Neural cell (in vitro differentiated cells): Measurements from ENCODE around the gene NRG2.

Experiments used
- CTCF ChIP-seq: fragments of 450-650 bp; IDR thresholded peaks from 2 replicates; pipeline ENCODE4 v1.5.1; 2014; ENCODE audit warnings: antibody characterized with exemption, mild to moderate bottlenecking, moderate library complexity; ENCODE audit not compliant: poor library complexity, severe bottlenecking
- EZH2 ChIP-seq: fragments of 200-600, 300-800 bp; shearing (Covaris generic), sonication (generic); IDR thresholded peaks from 2 replicates; pipeline ENCODE4 v1.6.1; 2014; ENCODE audit warnings: antibody characterized with exemption, low read length, borderline replicate concordance, mild to moderate bottlenecking; ENCODE audit not compliant: insufficient read depth, poor library complexity, severe bottlenecking
- POLR2AphosphoS5 ChIP-seq: IDR thresholded peaks from 2 replicates; pipeline ENCODE4 v1.6.1; 2012
- RAD21 ChIP-seq: fragments of 450-650 bp; conservative IDR thresholded peaks from 2 replicates; pipeline ENCODE4 v1.6.1; 2014; ENCODE audit warnings: antibody characterized with exemption, mild to moderate bottlenecking, moderate library complexity
- REST ChIP-seq: IDR thresholded peaks from 2 replicates; pipeline ENCODE4 v1.6.1; 2012; ENCODE audit warnings: borderline replicate concordance
- TAF1 ChIP-seq: IDR thresholded peaks from 2 replicates; pipeline ENCODE4 v1.6.1; 2012; ENCODE audit warnings: low read depth

GRCh38 chr5:139893873-139894272 is 149.2 kb downstream of the NRG2 start:
- TF ChIP-seq POLR2AphosphoS5 (no peak), CTCF (no peak), EZH2 (no peak), TAF1 (no peak), REST (no peak), RAD21 (no peak)
